Measurements from ENCODE around the gene PEA15. TPM values are rescaled to one million over a fixed set of nuclear protein-coding genes. Genes with fewer than 3 reads are reported as not detected.

Gene PEA15
- total and polyA plus RNA-seq, 10 of the 15 experiments (the other 5 are each of a cell fraction or from before 2014, with no cell fraction given) = 15.1 to 269 (median 65.6) TPM

DNA sequence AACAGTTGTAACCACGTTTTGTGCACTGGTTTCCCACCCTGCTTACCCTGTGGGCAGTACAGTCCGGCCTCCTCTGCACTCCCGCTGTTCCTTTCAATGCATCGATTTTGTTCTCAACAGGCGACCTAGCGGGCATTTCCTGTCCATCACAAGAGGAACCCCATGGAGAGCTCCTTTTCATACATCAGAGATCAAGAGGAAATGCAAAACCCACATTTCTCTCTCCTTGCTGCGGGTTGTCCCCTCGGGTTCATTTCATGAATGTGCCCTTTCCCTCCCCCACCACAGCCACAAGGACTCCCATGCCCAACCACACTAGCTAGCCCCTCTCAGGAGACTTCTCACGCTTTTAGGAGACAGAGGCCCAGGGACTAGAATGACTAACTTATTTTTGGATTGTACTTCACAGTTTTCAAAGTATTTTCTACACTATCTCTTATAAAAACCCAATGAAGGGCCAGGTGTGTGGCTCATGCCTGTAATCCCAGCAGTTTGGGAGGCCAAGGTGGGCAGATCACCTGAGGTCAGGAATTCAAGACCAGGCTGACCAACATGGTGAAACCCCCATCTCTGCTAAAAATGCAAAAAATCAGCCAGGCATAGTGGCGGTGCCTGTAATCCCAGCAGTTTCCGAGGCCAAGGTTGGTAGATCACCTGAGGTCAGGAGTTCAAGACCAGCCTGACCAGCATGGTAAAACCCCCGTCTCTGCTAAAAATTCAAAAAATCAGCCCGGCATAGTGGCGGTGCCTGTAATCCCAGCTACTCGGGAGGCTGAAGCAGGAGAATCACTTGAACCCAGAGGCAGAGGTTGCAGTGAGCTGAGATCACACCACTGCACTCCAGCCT, 35.4 kb upstream of the PEA15 start (continued):
- TF ChIP-seq, protein P1, sequence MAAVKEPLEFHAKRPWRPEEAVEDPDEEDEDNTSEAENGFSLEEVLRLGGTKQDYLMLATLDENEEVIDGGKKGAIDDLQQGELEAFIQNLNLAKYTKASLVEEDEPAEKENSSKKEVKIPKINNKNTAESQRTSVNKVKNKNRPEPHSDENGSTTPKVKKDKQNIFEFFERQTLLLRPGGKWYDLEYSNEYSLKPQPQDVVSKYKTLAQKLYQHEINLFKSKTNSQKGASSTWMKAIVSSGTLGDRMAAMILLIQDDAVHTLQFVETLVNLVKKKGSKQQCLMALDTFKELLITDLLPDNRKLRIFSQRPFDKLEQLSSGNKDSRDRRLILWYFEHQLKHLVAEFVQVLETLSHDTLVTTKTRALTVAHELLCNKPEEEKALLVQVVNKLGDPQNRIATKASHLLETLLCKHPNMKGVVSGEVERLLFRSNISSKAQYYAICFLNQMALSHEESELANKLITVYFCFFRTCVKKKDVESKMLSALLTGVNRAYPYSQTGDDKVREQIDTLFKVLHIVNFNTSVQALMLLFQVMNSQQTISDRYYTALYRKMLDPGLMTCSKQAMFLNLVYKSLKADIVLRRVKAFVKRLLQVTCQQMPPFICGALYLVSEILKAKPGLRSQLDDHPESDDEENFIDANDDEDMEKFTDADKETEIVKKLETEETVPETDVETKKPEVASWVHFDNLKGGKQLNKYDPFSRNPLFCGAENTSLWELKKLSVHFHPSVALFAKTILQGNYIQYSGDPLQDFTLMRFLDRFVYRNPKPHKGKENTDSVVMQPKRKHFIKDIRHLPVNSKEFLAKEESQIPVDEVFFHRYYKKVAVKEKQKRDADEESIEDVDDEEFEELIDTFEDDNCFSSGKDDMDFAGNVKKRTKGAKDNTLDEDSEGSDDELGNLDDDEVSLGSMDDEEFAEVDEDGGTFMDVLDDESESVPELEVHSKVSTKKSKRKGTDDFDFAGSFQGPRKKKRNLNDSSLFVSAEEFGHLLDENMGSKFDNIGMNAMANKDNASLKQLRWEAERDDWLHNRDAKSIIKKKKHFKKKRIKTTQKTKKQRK (IDR thresholded peaks at IDR 0.05; ENCODE audit: low read depth, low read length) = no peak
- TF ChIP-seq SP1 (IDR thresholded peaks at IDR 0.05; ENCODE audit: low read depth, low read length) = peak; percentile 60
- TF ChIP-seq, protein P2, sequence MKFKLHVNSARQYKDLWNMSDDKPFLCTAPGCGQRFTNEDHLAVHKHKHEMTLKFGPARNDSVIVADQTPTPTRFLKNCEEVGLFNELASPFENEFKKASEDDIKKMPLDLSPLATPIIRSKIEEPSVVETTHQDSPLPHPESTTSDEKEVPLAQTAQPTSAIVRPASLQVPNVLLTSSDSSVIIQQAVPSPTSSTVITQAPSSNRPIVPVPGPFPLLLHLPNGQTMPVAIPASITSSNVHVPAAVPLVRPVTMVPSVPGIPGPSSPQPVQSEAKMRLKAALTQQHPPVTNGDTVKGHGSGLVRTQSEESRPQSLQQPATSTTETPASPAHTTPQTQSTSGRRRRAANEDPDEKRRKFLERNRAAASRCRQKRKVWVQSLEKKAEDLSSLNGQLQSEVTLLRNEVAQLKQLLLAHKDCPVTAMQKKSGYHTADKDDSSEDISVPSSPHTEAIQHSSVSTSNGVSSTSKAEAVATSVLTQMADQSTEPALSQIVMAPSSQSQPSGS (IDR thresholded peaks at IDR 0.05; ENCODE audit: low read length) = peak; percentile 88
- 0 out of 4 replicates have a peak, but pooled peaks of 1 of the 2 experiments have one; percentile 67 for TF ChIP-seq CEBPB (IDR thresholded peaks at IDR 0.05; ENCODE audit: borderline replicate concordance in 1 of 2, low read depth in 2 of 2, low read length in 2 of 2)
- TF ChIP-seq DPF2 (IDR thresholded peaks at IDR 0.05) = peak; percentile 53; the same call in 1 of the 2 replicates
- TF ChIP-seq SRF (IDR thresholded peaks at IDR 0.05; ENCODE audit: low read depth in 2 of 2, low read length in 2 of 2) = no peak
- TF ChIP-seq, protein P3, sequence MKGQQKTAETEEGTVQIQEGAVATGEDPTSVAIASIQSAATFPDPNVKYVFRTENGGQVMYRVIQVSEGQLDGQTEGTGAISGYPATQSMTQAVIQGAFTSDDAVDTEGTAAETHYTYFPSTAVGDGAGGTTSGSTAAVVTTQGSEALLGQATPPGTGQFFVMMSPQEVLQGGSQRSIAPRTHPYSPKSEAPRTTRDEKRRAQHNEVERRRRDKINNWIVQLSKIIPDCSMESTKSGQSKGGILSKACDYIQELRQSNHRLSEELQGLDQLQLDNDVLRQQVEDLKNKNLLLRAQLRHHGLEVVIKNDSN (IDR thresholded peaks at IDR 0.05; ENCODE audit: borderline replicate concordance, extremely low read length, insufficient read depth, low read depth, low read length) = no peak
- peak; percentile 72; the same call in 1 of the 2 replicates for TF ChIP-seq PAX5 (IDR thresholded peaks at IDR 0.05; ENCODE audit: borderline replicate concordance, low read depth, low read length)
- TF ChIP-seq RELA (IDR thresholded peaks at IDR 0.05; ENCODE audit: borderline replicate concordance, partially characterized antibody) = no peak
- 0 out of 2 replicates have a peak, but pooled peaks have one; percentile 46 for TF ChIP-seq GATAD2B (conservative IDR thresholded peaks at IDR 0.05; ENCODE audit: low read depth)
- 0 out of 2 replicates have a peak, but pooled peaks have one; percentile 41 for TF ChIP-seq TBL1XR1 (IDR thresholded peaks at IDR 0.05; ENCODE audit: low read depth, low read length)
- no peak for TF ChIP-seq ZSCAN29 (IDR thresholded peaks at IDR 0.05)
- TF ChIP-seq CUX1 (IDR thresholded peaks at IDR 0.05; ENCODE audit: insufficient replicate concordance, low read depth, low read length) = no peak
- TF ChIP-seq IRF4 (IDR thresholded peaks at IDR 0.05; ENCODE audit: low read depth, low read length) = peak; percentile 85
- TF ChIP-seq FOXM1 (IDR thresholded peaks at IDR 0.05; ENCODE audit: low read depth, low read length) = peak; percentile 89
- TF ChIP-seq NBN (IDR thresholded peaks at IDR 0.05) = no peak
- TF ChIP-seq ZNF207 (IDR thresholded peaks at IDR 0.05; ENCODE audit: borderline replicate concordance) = no peak

Data from GM12878 (cell line).